H9 (cell line): ENCODE data around the gene ACYP2. TPM values are rescaled to one million over a fixed set of nuclear protein-coding genes. Genes with fewer than 3 reads are reported as not detected.

Experiments
- DNase-seq: peaks from one replicate; pipeline ENCODE4 v3.0.0-alpha.2; 2017
- H2AFZ ChIP-seq: one replicate; pipeline ENCODE4 v1.6.1; 2013; ENCODE audit warnings: mild to moderate bottlenecking, low read length, control low read depth, moderate library complexity
- H2AK5ac ChIP-seq: 2 replicates; pipeline ENCODE4 v1.6.1; 2013; ENCODE audit warnings: low read length, control low read depth, mixed read lengths; ENCODE audit not compliant: insufficient read length
- H2BK120ac ChIP-seq: one replicate; pipeline ENCODE4 v1.6.1; 2013; ENCODE audit warnings: low read depth, mild to moderate bottlenecking, low read length, control low read depth, inconsistent platforms; ENCODE audit not compliant: poor library complexity, severe bottlenecking
- H2BK12ac ChIP-seq: 2 replicates; pipeline ENCODE4 v1.6.1; 2013; ENCODE audit warnings: low read length, control low read depth, mixed read lengths, low read depth; ENCODE audit not compliant: insufficient read length
- H2BK15ac ChIP-seq: 2 replicates; pipeline ENCODE4 v1.6.1; 2013; ENCODE audit warnings: low read depth, low read length, control low read depth
- H2BK20ac ChIP-seq: one replicate; pipeline ENCODE4 v1.6.1; 2013; ENCODE audit warnings: low read depth, mild to moderate bottlenecking, low read length, control low read depth, inconsistent platforms; ENCODE audit not compliant: poor library complexity, severe bottlenecking
- H2BK5ac ChIP-seq: 2 replicates; pipeline ENCODE4 v1.6.1; 2013; ENCODE audit warnings: low read length, control low read depth, mixed read lengths; ENCODE audit not compliant: insufficient read length
- H3K14ac ChIP-seq: 2 replicates; pipeline ENCODE4 v1.6.1; 2013; ENCODE audit warnings: low read length, control low read depth; ENCODE audit not compliant: insufficient read depth
- H3K18ac ChIP-seq: 2 replicates; pipeline ENCODE4 v1.6.1; 2013; ENCODE audit warnings: low read depth, mild to moderate bottlenecking, mixed read lengths, low read length, control low read depth; ENCODE audit not compliant: insufficient read length
- H3K23ac ChIP-seq: 2 replicates; pipeline ENCODE4 v1.6.1; 2013; ENCODE audit warnings: low read length, control low read depth, mixed read lengths, low read depth; ENCODE audit not compliant: insufficient read length
- H3K23me2 ChIP-seq: 2 replicates; pipeline ENCODE4 v1.6.1; 2013; ENCODE audit warnings: low read depth, mild to moderate bottlenecking, mixed read lengths, low read length, control low read depth; ENCODE audit not compliant: insufficient read length, poor library complexity, severe bottlenecking
- H3K27ac ChIP-seq: 2 replicates; pipeline ENCODE4 v1.5.1; 2013; ENCODE audit warnings: low read length, control low read depth, mixed read lengths, low read depth; ENCODE audit not compliant: insufficient read length
- H3K27me3 ChIP-seq: 2 replicates; pipeline ENCODE4 v1.6.1; 2013; ENCODE audit warnings: low read length, control low read depth, inconsistent platforms; ENCODE audit not compliant: insufficient read depth
- H3K4ac ChIP-seq: 2 replicates; pipeline ENCODE4 v1.6.1; 2013; ENCODE audit warnings: low read depth, mild to moderate bottlenecking, control low read depth, inconsistent platforms, low read length, moderate library complexity
- H3K4me1 ChIP-seq: 2 replicates; pipeline ENCODE4 v1.6.1; 2013; ENCODE audit warnings: low read length, control low read depth, inconsistent platforms; ENCODE audit not compliant: insufficient read depth
- H3K4me2 ChIP-seq: 2 replicates; pipeline ENCODE4 v1.6.1; 2013; ENCODE audit warnings: low read length, control low read depth, mixed read lengths; ENCODE audit not compliant: insufficient read length, insufficient read depth
- H3K56ac ChIP-seq: 2 replicates; pipeline ENCODE4 v1.6.1; 2013; ENCODE audit warnings: low read depth, mild to moderate bottlenecking, mixed read lengths, low read length, control low read depth; ENCODE audit not compliant: insufficient read length
- H3K79me1 ChIP-seq: 2 replicates; pipeline ENCODE4 v1.6.1; 2013; ENCODE audit warnings: low read depth, mild to moderate bottlenecking, moderate library complexity, low read length, control low read depth, inconsistent platforms; ENCODE audit not compliant: insufficient read depth, poor library complexity, severe bottlenecking
- H3K79me2 ChIP-seq: 2 replicates; pipeline ENCODE4 v1.6.1; 2013; ENCODE audit warnings: low read length, control low read depth, inconsistent platforms; ENCODE audit not compliant: insufficient read depth
- H3K9ac ChIP-seq: 2 replicates; pipeline ENCODE4 v1.6.1; 2013; ENCODE audit warnings: low read length, control low read depth, mixed read lengths; ENCODE audit not compliant: insufficient read length; ENCODE audit errors: extremely low read depth
- H3K9me3 ChIP-seq: one replicate; pipeline ENCODE4 v1.6.1; 2013; ENCODE audit warnings: low read depth, low read length, inconsistent platforms; ENCODE audit not compliant: control insufficient read depth
- H3T11ph ChIP-seq: one replicate; pipeline ENCODE4 v1.6.1; 2013; ENCODE audit warnings: mild to moderate bottlenecking, low read length, control low read depth, inconsistent platforms
- H4K20me1 ChIP-seq: one replicate; pipeline ENCODE4 v1.6.1; 2013; ENCODE audit not compliant: control insufficient read depth, insufficient read length, insufficient read depth
- H4K5ac ChIP-seq: 2 replicates; pipeline ENCODE4 v1.6.1; 2013; ENCODE audit warnings: low read depth, mild to moderate bottlenecking, mixed read lengths, low read length, control low read depth; ENCODE audit not compliant: insufficient read length
- H4K8ac ChIP-seq: replicated peaks from 2 replicates; pipeline ENCODE4 v1.6.1; 2013; ENCODE audit warnings: low read length, control low read depth, mixed read lengths, low read depth; ENCODE audit not compliant: insufficient read length
- H4K91ac ChIP-seq: 2 replicates; pipeline ENCODE4 v1.6.1; 2013; ENCODE audit warnings: low read depth, mild to moderate bottlenecking, moderate library complexity, mixed read lengths, low read length, control low read depth; ENCODE audit not compliant: insufficient read length
- H3K27ac Mint-ChIP-seq, 3 experiments: 2 replicates in 2 of 3; 3 replicates in 1 of 3; pipeline ENCODE4 v1.8.0; 2020 to 2021; ENCODE audit warnings: mixed read lengths in 3 of 3, mild to moderate bottlenecking in 1 of 3, moderate library complexity in 1 of 3
- H3K27me3 Mint-ChIP-seq: 2 replicates; pipeline ENCODE4 v1.8.0; 2021; ENCODE audit warnings: low read depth, mild to moderate bottlenecking, moderate library complexity, mixed read lengths
- H3K36me3 Mint-ChIP-seq, 3 experiments: 2 replicates in 2 of 3; 3 replicates in 1 of 3; pipeline ENCODE4 v1.8.0; 2020 to 2021; ENCODE audit warnings: low read depth in 3 of 3, mixed read lengths in 3 of 3; ENCODE audit not compliant: insufficient read depth in 1 of 3
- H3K4me1 Mint-ChIP-seq, 2 experiments: 2 replicates each; pipeline ENCODE4 v1.8.0; 2020; ENCODE audit warnings: mixed read lengths in 2 of 2
- H3K4me3 Mint-ChIP-seq, 2 experiments: 2 replicates in 1 of 2; 3 replicates in 1 of 2; pipeline ENCODE4 v1.8.0; 2020 to 2021; ENCODE audit warnings: mild to moderate bottlenecking in 2 of 2, mixed read lengths in 2 of 2, moderate library complexity in 1 of 2
- H3K9me3 Mint-ChIP-seq, 2 experiments: 2 replicates in 1 of 2; 3 replicates in 1 of 2; pipeline ENCODE4 v1.8.0; 2020; ENCODE audit warnings: mild to moderate bottlenecking in 2 of 2, mixed read lengths in 2 of 2, moderate library complexity in 1 of 2
- CTCF ChIP-seq: fragments of 200-600 bp; sonication (generic); conservative IDR thresholded peaks from 3 replicates; pipeline ENCODE4 v1.8.0; 2021; ENCODE audit warnings: antibody characterized with exemption, mild to moderate bottlenecking
- WGBS: extraction: QIAGEN DNeasy Blood & Tissue Kit; methylation state at CpG from one replicate; pipeline ENCODE4 v1.1.7; 2013; ENCODE audit warnings: missing lambda C conversion rate, low lambda C conversion rate, mixed read lengths; ENCODE audit not compliant: insufficient read length; ENCODE audit errors: extremely low coverage; 5-methylcytosine and 5-hydroxymethylcytosine counted together
- total RNA-seq: library from RNA; stranded (reverse); gene quantifications from 2 replicates; pipeline ENCODE4 v1.2.1, GENCODE V29; 2021

The ACYP2 gene
- total RNA-seq, 1 experiment from 2014 or later, result 3.2 TPM

GRCh38 chr2:54271189-54271588, 155.8 kb downstream of the ACYP2 start:
- Histone ChIP-seq H2BK12ac (no peak overlapping the region), H3K14ac (no peak overlapping the region), H3K56ac (no peak overlapping the region), H3K4me2 (no peak overlapping the region), H3K79me1 (no peaks in the 10 kb centered on the region), H3K23me2 (no peaks in the 10 kb centered on the region), H4K8ac (no peak overlapping the region), H2BK5ac (no peak overlapping the region), H2BK120ac (no peak overlapping the region), H2AFZ (no peak overlapping the region), H3K9me3 (no peaks in the 10 kb centered on the region), H3K4me1 (no peaks in the 10 kb centered on the region), H3K27ac (no peak overlapping the region), H3K79me2 (no peaks in the 10 kb centered on the region), H4K5ac (no peak overlapping the region), H4K91ac (no peak overlapping the region), H2AK5ac (no peak overlapping the region), H3K18ac (no peak overlapping the region), H3K23ac (no peak overlapping the region), H4K20me1 (no peaks in the 10 kb centered on the region), H3K4ac (no peak overlapping the region), H2BK15ac (no peak overlapping the region), H3K27me3 (no peaks in the 10 kb centered on the region), H3K9ac (no peak overlapping the region), H3T11ph (no peak overlapping the region), H2BK20ac (no peak overlapping the region)
- DNase-seq, result no peak
- H3K4me3 Mint-ChIP-seq, result no peak overlapping the region
- no peaks in the 10 kb centered on the region; a peak in 1 of 5 replicates for H3K9me3 Mint-ChIP-seq
- no CpG with 5 or more reads among the region's 4 CpGs for WGBS
- H3K36me3 Mint-ChIP-seq, result no peaks in the 10 kb centered on the region; a peak in 1 of 7 replicates
- no peaks in the 10 kb centered on the region for H3K4me1 Mint-ChIP-seq
- H3K27me3 Mint-ChIP-seq, result no peaks in the 10 kb centered on the region
- TF ChIP-seq CTCF, result no peak
- no peak overlapping the region for H3K27ac Mint-ChIP-seq
